ENCODE data around the gene SLC25A5. TPM values are rescaled to one million over a fixed set of nuclear protein-coding genes. Genes with fewer than 3 reads are reported as not detected.

SLC25A5 gene
- polyA plus RNA-seq, 1 of the 3 experiments (the other 2 are of a cell fraction): 387 TPM

DNA sequence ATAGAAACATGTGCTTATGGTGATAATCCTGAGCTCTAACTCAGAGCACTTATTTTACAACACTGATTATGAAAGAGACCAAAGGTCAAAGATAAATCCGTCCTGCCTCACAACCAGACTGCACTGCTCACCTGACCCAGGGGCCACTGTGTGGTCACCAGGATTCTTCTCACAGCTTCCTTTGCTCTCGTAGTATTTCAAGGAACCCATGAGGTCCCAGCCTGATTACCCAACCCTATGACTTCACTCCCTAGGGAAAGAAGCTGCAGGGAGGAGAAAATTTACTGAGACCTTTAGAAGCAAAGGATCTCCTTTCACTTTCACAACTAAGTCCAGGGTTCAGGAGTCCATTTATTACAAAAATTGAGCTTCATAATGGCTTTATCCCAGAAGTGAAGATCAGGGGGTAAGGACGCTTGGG is 9.6 kb downstream of the SLC25A5 start:
- ChIA-PET POLR2A (no interaction called here), CTCF (interaction anchor here (0.9 to 1.7 kb wide), 3 partner anchors 8 to 11 kb away, joined by 4 to 8 read pairs (median 5); no protein-coding TSS in a partner anchor)
- Histone ChIP-seq H3K4me2 (peak overlapping the region; percentile 27; the same call in 1 of the 2 replicates), H3K4me3 (ENCODE audit: low read depth in 2 of 2, low read length in 1 of 2) (no peak overlapping the region), H3K27ac (ENCODE audit: low read depth in 2 of 2, low read length in 1 of 2) (no peak overlapping the region), H3K9ac (no peak overlapping the region), H3K36me3 (replicated peaks in 1 of 2; ENCODE audit: control insufficient read depth in 1 of 2, insufficient read depth in 2 of 2, low read length in 1 of 2) (no peaks in the 10 kb centered on the region), H4K20me1 (ENCODE audit: insufficient read depth) (no peaks in the 10 kb centered on the region), H3K4me1 (ENCODE audit: control insufficient read depth in 1 of 2, insufficient read depth in 2 of 2, low read depth in 1 of 2, low read length in 1 of 2) (peaks cover 0 to 6% of the 10 kb centered on the region in 2 experiments; a peak in 1 of 4 replicates), H3K27me3 (ENCODE audit: insufficient read depth) (peaks cover 29% of the 10 kb centered on the region), H3K79me2 (ENCODE audit: insufficient read depth) (no peaks in the 10 kb centered on the region), H3F3A (replicated peaks; ENCODE audit: insufficient read depth) (peaks cover 3% of the 10 kb centered on the region), H3K9me3 (no peaks in the 10 kb centered on the region), H2AFZ (ENCODE audit: low read depth) (no peak overlapping the region), H3K9me2 (no peaks in the 10 kb centered on the region)
- TF ChIP-seq POLR2AphosphoS5 (IDR thresholded peaks at IDR 0.05; ENCODE audit: low read depth, low read length) (no peak), RXRA (IDR thresholded peaks at IDR 0.05; ENCODE audit: borderline replicate concordance, low read depth) (no peak), RCOR1 (IDR thresholded peaks at IDR 0.05; ENCODE audit: low read length) (no peak), ELF1 (IDR thresholded peaks at IDR 0.05) (no peak), FOXM1 (IDR thresholded peaks at IDR 0.05; ENCODE audit: low read depth) (no peak), CHD2 (IDR thresholded peaks at IDR 0.05; ENCODE audit: low read length, partially characterized antibody) (no peak), TEAD4 (IDR thresholded peaks at IDR 0.05; ENCODE audit: borderline replicate concordance, insufficient read depth) (no peak), MXI1 (IDR thresholded peaks at IDR 0.05; ENCODE audit: low read depth, low read length) (no peak)
- TF ChIP-seq, protein P1, sequence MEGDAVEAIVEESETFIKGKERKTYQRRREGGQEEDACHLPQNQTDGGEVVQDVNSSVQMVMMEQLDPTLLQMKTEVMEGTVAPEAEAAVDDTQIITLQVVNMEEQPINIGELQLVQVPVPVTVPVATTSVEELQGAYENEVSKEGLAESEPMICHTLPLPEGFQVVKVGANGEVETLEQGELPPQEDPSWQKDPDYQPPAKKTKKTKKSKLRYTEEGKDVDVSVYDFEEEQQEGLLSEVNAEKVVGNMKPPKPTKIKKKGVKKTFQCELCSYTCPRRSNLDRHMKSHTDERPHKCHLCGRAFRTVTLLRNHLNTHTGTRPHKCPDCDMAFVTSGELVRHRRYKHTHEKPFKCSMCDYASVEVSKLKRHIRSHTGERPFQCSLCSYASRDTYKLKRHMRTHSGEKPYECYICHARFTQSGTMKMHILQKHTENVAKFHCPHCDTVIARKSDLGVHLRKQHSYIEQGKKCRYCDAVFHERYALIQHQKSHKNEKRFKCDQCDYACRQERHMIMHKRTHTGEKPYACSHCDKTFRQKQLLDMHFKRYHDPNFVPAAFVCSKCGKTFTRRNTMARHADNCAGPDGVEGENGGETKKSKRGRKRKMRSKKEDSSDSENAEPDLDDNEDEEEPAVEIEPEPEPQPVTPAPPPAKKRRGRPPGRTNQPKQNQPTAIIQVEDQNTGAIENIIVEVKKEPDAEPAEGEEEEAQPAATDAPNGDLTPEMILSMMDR (IDR thresholded peaks at IDR 0.05): no peak
- DNase-seq: no peak
- WGBS (ENCODE audit: low lambda C conversion rate): 58% methylated on average over 3 of the region's 3 CpGs

DNA sequence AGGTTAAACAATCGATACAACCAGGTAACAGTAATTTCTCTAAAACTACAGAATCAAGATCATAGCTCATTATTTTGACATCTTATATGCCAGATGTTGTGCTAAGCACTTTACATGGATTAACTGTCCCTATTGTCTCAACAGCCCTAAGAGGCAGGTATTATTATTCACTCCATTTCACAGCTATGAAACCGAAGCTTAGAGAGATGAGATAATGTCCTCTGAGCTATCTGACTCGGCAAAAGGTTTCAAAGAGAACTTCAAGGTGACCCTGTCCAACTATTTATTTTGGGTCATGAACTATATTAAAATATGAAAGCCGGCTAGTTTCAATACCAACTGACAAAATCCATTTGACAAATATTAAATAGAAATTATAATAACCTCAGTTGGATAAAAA is 10.3 kb downstream of the SLC25A5 start:
- WGBS (ENCODE audit: low lambda C conversion rate): 46% methylated on average over 4 of the region's 4 CpGs

DNA sequence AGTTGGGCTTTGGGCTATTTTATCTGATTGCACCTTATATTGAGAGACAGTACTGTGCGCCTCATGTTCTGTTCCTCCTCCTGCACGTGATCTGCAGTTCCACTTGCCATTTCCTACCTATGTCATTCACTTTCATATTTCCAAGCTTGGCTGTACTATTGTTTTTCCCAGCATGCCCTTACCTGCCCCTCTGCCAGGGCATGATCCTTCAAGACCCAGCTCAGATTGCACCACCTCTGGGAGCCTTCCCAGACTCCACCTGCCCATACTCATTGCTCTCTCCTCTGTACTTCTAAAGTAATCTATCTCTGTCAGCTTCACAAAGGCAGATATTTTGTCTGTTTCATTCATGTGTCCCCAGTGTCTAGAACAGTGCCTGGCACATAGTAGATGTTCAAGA is 11.6 kb downstream of the SLC25A5 start:
- no peak for DNase-seq
- H3K4me1 ChIP-seq (ENCODE audit: control insufficient read depth in 1 of 2, insufficient read depth in 2 of 2, low read depth in 1 of 2, low read length in 1 of 2): peaks cover 0 to 6% of the 10 kb centered on the region in 2 experiments; a peak in 1 of 4 replicates
- H4K20me1 ChIP-seq (ENCODE audit: insufficient read depth): no peaks in the 10 kb centered on the region
- H2AFZ ChIP-seq (ENCODE audit: low read depth): no peak overlapping the region
- peaks cover 32% of the 10 kb centered on the region for H3K27me3 ChIP-seq (ENCODE audit: insufficient read depth)
- H3K79me2 ChIP-seq (ENCODE audit: insufficient read depth): no peaks in the 10 kb centered on the region
- ChIA-PET CTCF (interaction anchor here (2.3 to 3.6 kb wide), 2 partner anchors 10 to 33 kb away, joined by 6 to 12 read pairs; no protein-coding TSS in a partner anchor), POLR2A (no interaction called here)
- H3K9me2 ChIP-seq: no peaks in the 10 kb centered on the region
- 70% methylated on average over 2 of the region's 2 CpGs for WGBS (ENCODE audit: low lambda C conversion rate)
- H3K4me2 ChIP-seq: no peak overlapping the region
- H3K27ac ChIP-seq (ENCODE audit: low read depth in 2 of 2, low read length in 1 of 2): no peak overlapping the region
- H3F3A ChIP-seq (replicated peaks; ENCODE audit: insufficient read depth): no peaks in the 10 kb centered on the region
- no peaks in the 10 kb centered on the region for H3K9me3 ChIP-seq
- H3K9ac ChIP-seq: no peak overlapping the region
- no peaks in the 10 kb centered on the region for H3K36me3 ChIP-seq (replicated peaks in 1 of 2; ENCODE audit: control insufficient read depth in 1 of 2, insufficient read depth in 2 of 2, low read length in 1 of 2)
- H3K4me3 ChIP-seq (ENCODE audit: low read depth in 2 of 2, low read length in 1 of 2): no peak overlapping the region
- no peak for TF ChIP-seq MXI1 (IDR thresholded peaks at IDR 0.05; ENCODE audit: low read depth, low read length)
- TF ChIP-seq, protein P1 (IDR thresholded peaks at IDR 0.05): no peak
- no peak for TF ChIP-seq EP300 (IDR thresholded peaks at IDR 0.05; ENCODE audit: borderline replicate concordance in 1 of 2, low read depth in 1 of 2, low read length in 1 of 2)
- TF ChIP-seq POLR2AphosphoS5 (IDR thresholded peaks at IDR 0.05; ENCODE audit: low read depth, low read length): no peak
- TF ChIP-seq TCF12 (IDR thresholded peaks at IDR 0.05): no peak
- TF ChIP-seq, protein P2, sequence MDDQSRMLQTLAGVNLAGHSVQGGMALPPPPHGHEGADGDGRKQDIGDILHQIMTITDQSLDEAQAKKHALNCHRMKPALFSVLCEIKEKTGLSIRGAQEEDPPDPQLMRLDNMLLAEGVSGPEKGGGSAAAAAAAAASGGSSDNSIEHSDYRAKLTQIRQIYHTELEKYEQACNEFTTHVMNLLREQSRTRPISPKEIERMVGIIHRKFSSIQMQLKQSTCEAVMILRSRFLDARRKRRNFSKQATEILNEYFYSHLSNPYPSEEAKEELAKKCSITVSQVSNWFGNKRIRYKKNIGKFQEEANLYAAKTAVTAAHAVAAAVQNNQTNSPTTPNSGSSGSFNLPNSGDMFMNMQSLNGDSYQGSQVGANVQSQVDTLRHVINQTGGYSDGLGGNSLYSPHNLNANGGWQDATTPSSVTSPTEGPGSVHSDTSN (IDR thresholded peaks at IDR 0.05): no peak
- TF ChIP-seq, protein P3, sequence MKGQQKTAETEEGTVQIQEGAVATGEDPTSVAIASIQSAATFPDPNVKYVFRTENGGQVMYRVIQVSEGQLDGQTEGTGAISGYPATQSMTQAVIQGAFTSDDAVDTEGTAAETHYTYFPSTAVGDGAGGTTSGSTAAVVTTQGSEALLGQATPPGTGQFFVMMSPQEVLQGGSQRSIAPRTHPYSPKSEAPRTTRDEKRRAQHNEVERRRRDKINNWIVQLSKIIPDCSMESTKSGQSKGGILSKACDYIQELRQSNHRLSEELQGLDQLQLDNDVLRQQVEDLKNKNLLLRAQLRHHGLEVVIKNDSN (IDR thresholded peaks at IDR 0.05; ENCODE audit: borderline replicate concordance, low read depth): no peak

More for the DNA sequence above, 10.3 kb downstream of the SLC25A5 start:
- peaks cover 0 to 6% of the 10 kb centered on the region in 2 experiments; a peak in 1 of 4 replicates for H3K4me1 ChIP-seq (ENCODE audit: control insufficient read depth in 1 of 2, insufficient read depth in 2 of 2, low read depth in 1 of 2, low read length in 1 of 2)
- TF ChIP-seq RXRA (IDR thresholded peaks at IDR 0.05; ENCODE audit: borderline replicate concordance, low read depth): no peak
- TF ChIP-seq YY1 (IDR thresholded peaks at IDR 0.05; ENCODE audit: low read depth): no peak
- TF ChIP-seq RCOR1 (IDR thresholded peaks at IDR 0.05; ENCODE audit: low read length): no peak
- no peaks in the 10 kb centered on the region for H3K36me3 ChIP-seq (replicated peaks in 1 of 2; ENCODE audit: control insufficient read depth in 1 of 2, insufficient read depth in 2 of 2, low read length in 1 of 2)
- no peak overlapping the region for H2AFZ ChIP-seq (ENCODE audit: low read depth)
- H3K4me3 ChIP-seq (ENCODE audit: low read depth in 2 of 2, low read length in 1 of 2): no peak overlapping the region
- H4K20me1 ChIP-seq (ENCODE audit: insufficient read depth): no peaks in the 10 kb centered on the region
- no peak overlapping the region for H3K4me2 ChIP-seq
- ChIA-PET CTCF (interaction anchor here (0.6 to 1.7 kb wide), 4 partner anchors 9 to 16 kb away, joined by 3 to 8 read pairs (median 4); no protein-coding TSS in a partner anchor), POLR2A (no interaction called here)
- peaks cover 32% of the 10 kb centered on the region for H3K27me3 ChIP-seq (ENCODE audit: insufficient read depth)
- DNase-seq: no peak
- no peak overlapping the region for H3K9ac ChIP-seq
- H3F3A ChIP-seq (replicated peaks; ENCODE audit: insufficient read depth): no peaks in the 10 kb centered on the region
- H3K27ac ChIP-seq (ENCODE audit: low read depth in 2 of 2, low read length in 1 of 2): no peak overlapping the region
- no peaks in the 10 kb centered on the region for H3K9me2 ChIP-seq
- H3K9me3 ChIP-seq: no peaks in the 10 kb centered on the region
- H3K79me2 ChIP-seq (ENCODE audit: insufficient read depth): no peaks in the 10 kb centered on the region

All from SK-N-SH (cell line).